Hypothalamus (tissue), 51 donors: ENCODE results near the gene DNAAF5.
A peak's percentile ranks its signal among the peaks of the same experiment; 100 is the strongest.

ENCODE experiments used
- DNase-seq, 51 donors: peaks; one replicate each; lab custom pipeline; 2025; lab: John Stamatoyannopoulos, UW

The DNAAF5 gene

DNA sequence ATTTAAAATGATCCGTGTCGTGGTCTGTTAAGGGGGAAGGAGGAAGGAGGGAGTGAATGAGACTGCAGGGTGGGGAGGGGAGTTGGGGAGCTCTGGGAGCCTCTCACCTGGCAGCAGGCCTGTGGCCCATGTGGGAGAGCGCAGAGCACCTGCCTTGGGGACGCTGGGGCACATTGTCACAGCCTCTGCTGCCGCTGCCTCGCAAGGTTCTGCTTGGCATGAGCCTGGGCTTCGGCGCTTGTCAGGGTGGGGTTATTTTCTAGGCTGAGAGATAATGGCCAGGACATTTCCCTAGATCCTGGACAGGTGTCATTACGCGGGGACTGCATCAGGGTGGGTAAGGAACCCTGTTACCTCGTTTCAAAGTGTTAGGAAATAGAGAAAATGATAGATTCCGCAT lies 103.6 kb downstream of the DNAAF5 start:
- DNase-seq: no peak

- DNase-seq: peak in 1 of 51 donors; percentile 48
Measured at GRCh38 chr7:831596-832166, 105.2 kb downstream of the DNAAF5 start.

DNA sequence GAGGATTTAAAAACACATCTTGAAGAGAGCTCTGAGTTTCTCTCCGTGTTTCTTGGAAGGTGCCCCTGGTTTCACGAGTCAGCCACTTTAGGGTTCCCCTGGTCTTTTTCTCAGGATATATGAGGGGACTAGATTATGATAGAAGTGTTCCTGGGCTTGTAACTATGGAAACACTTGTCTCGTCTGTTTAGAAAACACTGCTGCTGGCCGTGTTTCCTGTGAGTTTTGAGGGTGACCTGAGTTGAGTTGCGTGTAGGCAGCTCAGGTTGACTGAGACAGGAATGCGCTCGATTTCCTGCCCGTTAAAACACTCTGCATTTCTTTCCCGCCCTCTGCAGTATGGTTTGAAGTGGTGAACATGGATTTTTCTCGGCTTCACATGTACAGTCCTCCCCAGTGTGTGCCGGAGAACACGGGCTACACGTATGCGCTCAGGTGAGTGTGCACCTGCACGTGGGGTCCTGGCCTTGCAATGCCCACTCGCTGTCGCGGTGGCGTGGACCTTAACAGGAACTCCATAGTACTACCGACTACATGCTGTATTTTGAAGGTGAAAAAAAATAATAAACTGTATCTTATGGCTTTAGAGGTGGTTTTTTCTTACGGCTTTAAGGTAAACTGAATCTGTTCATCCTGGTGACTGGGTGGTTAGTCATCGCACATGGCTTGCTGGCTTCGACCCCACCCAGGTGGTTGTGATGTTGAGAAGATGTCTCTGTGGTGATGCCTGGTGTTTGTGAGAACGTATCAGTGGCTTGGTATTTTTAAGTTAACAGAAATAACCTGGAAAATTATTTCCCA lies 105.9 kb downstream of the DNAAF5 start, which contains the start of gene SUN1:
Gene SUN1, plus strand, starts transcription at position 310 of the 801 bp plus-strand sequence. Its CDS starts 49 bp downstream, at position 359.
- peak in 2 of 51 donors; percentile 21 to 58 for DNase-seq

DNA sequence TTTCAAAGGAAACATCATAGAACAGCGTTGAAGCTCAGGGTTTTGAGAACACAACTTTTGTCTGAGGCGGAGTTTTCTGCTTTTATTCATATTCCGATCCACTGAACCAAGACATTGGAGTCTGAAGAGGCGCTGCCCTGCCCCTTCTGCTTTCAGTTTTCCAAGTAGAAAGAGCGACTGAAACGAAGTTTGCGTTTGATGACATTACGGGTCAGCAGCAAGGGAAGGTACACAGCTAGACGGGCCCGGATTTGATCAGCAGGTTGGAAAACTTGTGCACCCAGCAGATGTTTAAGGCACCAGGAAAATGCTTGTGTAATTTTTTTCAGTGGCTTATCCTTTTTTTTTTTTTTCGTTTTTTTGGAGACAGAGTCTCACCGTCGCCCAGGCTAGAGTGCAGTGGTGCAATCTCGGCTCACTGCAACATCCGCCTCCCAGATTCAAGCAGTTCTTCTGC lies 106.5 kb downstream of the DNAAF5 start:
- no peak for DNase-seq

- no peak for DNase-seq
Measured at GRCh38 chr7:833601-834258, 107.2 kb downstream of the DNAAF5 start.

GRCh38 chr7:834277-834676 lies 107.8 kb downstream of the DNAAF5 start:
- no peak for DNase-seq

- DNase-seq: no peak
Measured at GRCh38 chr7:835021-835420, 108.5 kb downstream of the DNAAF5 start.

DNA sequence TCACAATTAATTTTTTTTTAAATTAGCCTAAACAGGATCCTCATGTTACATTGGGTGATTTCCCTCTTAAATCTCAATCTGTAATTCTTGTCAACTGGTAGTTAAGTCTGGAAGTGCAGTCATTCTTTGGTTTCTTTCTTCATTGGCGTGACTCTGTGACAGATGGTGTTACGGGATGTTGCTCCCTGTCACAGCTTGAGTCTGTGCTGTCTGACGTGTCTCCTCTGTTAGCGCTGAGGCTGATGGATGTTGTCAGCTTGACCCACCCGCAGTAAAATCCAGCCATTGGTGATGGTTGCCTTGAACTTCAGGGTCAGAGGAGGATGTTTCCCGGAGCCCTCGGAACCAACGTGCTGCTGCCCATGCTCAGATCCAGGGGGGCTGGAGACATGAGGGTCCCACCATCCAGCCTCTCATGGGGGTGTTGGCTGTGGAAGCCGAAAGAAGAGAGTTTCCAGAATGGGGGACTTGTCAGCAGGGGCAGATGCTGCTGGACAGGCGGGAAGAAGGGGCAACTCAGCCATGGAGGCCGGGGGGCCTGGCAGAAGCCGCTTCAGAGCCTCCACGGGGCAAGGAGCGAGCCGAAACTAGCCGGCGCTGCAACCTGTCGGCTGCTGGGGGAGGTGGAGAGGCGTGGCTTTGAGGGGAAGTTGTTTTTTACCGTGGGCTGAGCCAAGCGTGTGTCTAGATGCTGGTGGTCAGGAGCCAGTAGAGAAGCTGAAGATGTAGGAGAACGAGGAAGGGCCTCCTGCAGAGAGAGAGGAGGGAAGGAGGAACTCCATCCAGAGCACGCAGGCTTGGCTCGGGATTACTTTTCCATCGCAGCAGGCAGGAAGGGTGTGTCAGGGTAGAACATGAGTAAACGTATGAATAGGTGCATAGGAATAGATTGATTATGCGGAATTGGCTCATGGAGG lies 109.2 kb downstream of the DNAAF5 start:
- no peak for DNase-seq
